NCI-H526 (cell line): Measurements from ENCODE around the gene SLC25A20.
"Not testable (repeated sequence)": the region's sequence is repeated elsewhere in the genome, so short reads cannot be mapped to it uniquely, and the experiment has no call there.

Experiments
- DNase-seq, 2 experiments: peaks; one replicate each; lab custom pipeline; 2025; lab: John Stamatoyannopoulos, UW

Gene SLC25A20

GRCh38 chr3:48845170-48845569 lies 53.5 kb downstream of the SLC25A20 start:
- no peak for DNase-seq

- DNase-seq = no peak
Measured at GRCh38 chr3:48837163-48837562, 61.5 kb downstream of the SLC25A20 start.

GRCh38 chr3:48835650-48836366 lies 62.9 kb downstream of the SLC25A20 start:
- DNase-seq = no peak

GRCh38 chr3:48832684-48833083 lies 66.0 kb downstream of the SLC25A20 start:
- DNase-seq = no peak

GRCh38 chr3:48830715-48831114 lies 68.0 kb downstream of the SLC25A20 start:
- DNase-seq = no peak

GRCh38 chr3:48829525-48829924 lies 69.2 kb downstream of the SLC25A20 start:
- not testable (repeated sequence) for DNase-seq

GRCh38 chr3:48827874-48828273 lies 70.8 kb downstream of the SLC25A20 start:
- not testable (repeated sequence) for DNase-seq

GRCh38 chr3:48826451-48826850 lies 72.2 kb downstream of the SLC25A20 start:
- DNase-seq = no peak

GRCh38 chr3:48820612-48821324 lies 77.9 kb downstream of the SLC25A20 start:
- DNase-seq = no peak

GRCh38 chr3:48819234-48820221 lies 79.2 kb downstream of the SLC25A20 start:
- DNase-seq = no peak

- no peak for DNase-seq
Measured at GRCh38 chr3:48811524-48811923, 87.2 kb downstream of the SLC25A20 start.
